HepG2 (cell line): ENCODE results near the gene FOCAD. TPM values are rescaled to one million over a fixed set of nuclear protein-coding genes. Genes with fewer than 3 reads are reported as not detected.

Source experiments
- ARID2 ChIP-seq: sonication (generic); formaldehyde crosslinking; IDR thresholded peaks from 2 replicates; pipeline ENCODE4 v1.8.1; 2022; ENCODE audit warnings: mild to moderate bottlenecking, missing genetic modification reagents, borderline replicate concordance
- CREB1 ChIP-seq, 2 experiments: fragments of 450-650 bp in 1 of 2; IDR thresholded peaks; 2 replicates each; pipeline ENCODE4 v1.6.1; 2016 to 2017; ENCODE audit warnings: control low read depth in 1 of 2, mild to moderate bottlenecking in 1 of 2, missing compliant biosample characterization in 1 of 2, missing genetic modification characterization in 1 of 2
- CSRNP2 ChIP-seq: sonication (generic); formaldehyde crosslinking; conservative IDR thresholded peaks from 2 replicates; pipeline ENCODE4 v1.8.0; 2022; ENCODE audit warnings: low read depth, missing genetic modification reagents
- FOXA1 ChIP-seq, 2 experiments: fragments of 450-650 bp in 1 of 2; sonication (generic) in 1 of 2; formaldehyde crosslinking in 1 of 2; IDR thresholded peaks; 2 replicates each; pipeline versions ENCODE4 v1.4.0 to v1.6.1; 2016 to 2020; ENCODE audit warnings: missing genetic modification reagents in 1 of 2
- MEF2D ChIP-seq: sonication (generic); formaldehyde crosslinking; IDR thresholded peaks from 2 replicates; pipeline ENCODE4 v1.5.1; 2020; ENCODE audit warnings: mild to moderate bottlenecking, missing genetic modification reagents
- MEIS1 ChIP-seq: sonication (generic); formaldehyde crosslinking; IDR thresholded peaks from 2 replicates; pipeline ENCODE4 v1.9.0; 2021; ENCODE audit warnings: mild to moderate bottlenecking, missing genetic modification reagents, moderate library complexity, borderline replicate concordance
- MTA3 ChIP-seq: sonication (generic); formaldehyde crosslinking; IDR thresholded peaks from 2 replicates; pipeline ENCODE4 v1.4.0; 2020; ENCODE audit warnings: missing genetic modification reagents
- NFKB2 ChIP-seq: sonication (generic); formaldehyde crosslinking; IDR thresholded peaks from 2 replicates; pipeline ENCODE4 v1.4.0; 2020; ENCODE audit warnings: missing genetic modification reagents, borderline replicate concordance
- NR2F6 ChIP-seq, 2 experiments: IDR thresholded peaks; 2 replicates each; pipeline ENCODE4 v1.6.1; 2016; ENCODE audit warnings: antibody characterized with exemption in 1 of 2, mild to moderate bottlenecking in 1 of 2
- PAX8 ChIP-seq: sonication (generic); formaldehyde crosslinking; IDR thresholded peaks from 2 replicates; pipeline ENCODE4 v1.8.0; 2022; ENCODE audit warnings: mild to moderate bottlenecking, missing genetic modification reagents, borderline replicate concordance
- RERE ChIP-seq: IDR thresholded peaks from 2 replicates; pipeline ENCODE4 v1.6.1; 2016; ENCODE audit warnings: low read depth, missing genetic modification reagents, missing compliant biosample characterization
- U2AF2 ChIP-seq: fragments of 200-400 bp; formaldehyde crosslinking; IDR thresholded peaks from 2 replicates; pipeline ENCODE4 v1.6.1; 2017; ENCODE audit warnings: low read depth, mild to moderate bottlenecking, low read length
- ZBTB37 ChIP-seq: sonication (generic); formaldehyde crosslinking; IDR thresholded peaks from 2 replicates; pipeline ENCODE4 v1.4.0; 2020; ENCODE audit warnings: mild to moderate bottlenecking, missing genetic modification reagents
- ZMAT3 ChIP-seq: sonication (generic); formaldehyde crosslinking; conservative IDR thresholded peaks from 2 replicates; pipeline ENCODE4 v1.7.0; 2021; ENCODE audit warnings: missing genetic modification reagents
- ZNF362 ChIP-seq: sonication (generic); formaldehyde crosslinking; IDR thresholded peaks from 2 replicates; pipeline ENCODE4 v1.4.0; 2020; ENCODE audit warnings: missing genetic modification reagents, mild to moderate bottlenecking, borderline replicate concordance
- ZNF782 ChIP-seq: sonication (generic); formaldehyde crosslinking; IDR thresholded peaks from 2 replicates; pipeline ENCODE4 v1.4.0; 2020; ENCODE audit warnings: missing genetic modification reagents, mild to moderate bottlenecking, borderline replicate concordance
- polyA plus RNA-seq, 8 experiments: library from polyadenylated mRNA; depleted of rRNA in 3 of 8; stranded (reverse) in 7 of 8; unstranded in 1 of 8; fragments of >200 nt; fragmentation: Illumina TruSeq in 4 of 8; extraction: Trizol in 4 of 8; gene quantifications; 2 replicates each; pipeline versions ENCODE4 v1.2.1 to v1.2.3, GENCODE V29; 2011 to 2016; ENCODE audit warnings: low read depth in 4 of 8, missing spikeins in 1 of 8, mixed read lengths in 1 of 8; ENCODE audit not compliant: insufficient read depth in 1 of 8
- total RNA-seq, 5 experiments: library from RNA; depleted of rRNA; stranded (reverse); fragments of >200 nt; fragmentation: Illumina TruSeq; extraction: Trizol; gene quantifications; 2 replicates each; pipeline ENCODE4 v1.2.3, GENCODE V29; 2016; ENCODE audit warnings: low read depth in 1 of 5

The FOCAD gene
- total and polyA plus RNA-seq, 2 of the 13 experiments (the other 11 are each of a cell fraction or from before 2014, with no cell fraction given) = 18.0 to 31.1 TPM

- no peak for TF ChIP-seq ZMAT3
- peak; percentile 62; the same call in 1 of the 2 replicates for TF ChIP-seq MEF2D (CRISPR knock-in tag)
- TF ChIP-seq U2AF2 = no peak
- TF ChIP-seq MEIS1 (CRISPR knock-in tag) = no peak
- TF ChIP-seq NFKB2 = no peak
- TF ChIP-seq NR2F6 (IDR thresholded peaks at IDR 0.05) = peak; percentile 41; the same call in 1 of the 2 replicates
- peak; percentile 57; the same call in 1 of the 2 replicates for TF ChIP-seq NR2F6 (CRISPR knock-in tag; IDR thresholded peaks at IDR 0.05)
- TF ChIP-seq PAX8 = no peak
- no peak for TF ChIP-seq CSRNP2 (CRISPR knock-in tag)
- no peak for TF ChIP-seq ZNF782 (CRISPR knock-in tag)
- no peak for TF ChIP-seq RERE (CRISPR knock-in tag)
- TF ChIP-seq CREB1 (IDR thresholded peaks at IDR 0.05) = no peak
- peak; percentile 58; the same call in 1 of the 2 replicates for TF ChIP-seq CREB1 (CRISPR knock-in tag; IDR thresholded peaks at IDR 0.05)
- no peak for TF ChIP-seq FOXA1 (IDR thresholded peaks at IDR 0.05)
- no peak for TF ChIP-seq FOXA1 (CRISPR knock-in tag; IDR thresholded peaks at IDR 0.05)
- peak; percentile 53; the same call in 1 of the 2 replicates for TF ChIP-seq ZBTB37 (CRISPR knock-in tag)
- TF ChIP-seq MTA3 (CRISPR knock-in tag) = no peak
- TF ChIP-seq ARID2 (CRISPR knock-in tag) = no peak
- TF ChIP-seq ZNF362 (CRISPR knock-in tag) = no peak
These were observed 151.6 kb downstream of the FOCAD start (continued) for GRCh38 chr9:20835377-20836286.
